Activated CD4-positive, alpha-beta T cell treated with anti-CD3 and anti-CD28 coated beads, Interleukin-2, Interleukin-6, amounts not matched to agents 100 ng/mL and 50 ng/mL, durations not matched to agents 16 hours and 8 hours (primary cell): Measurements from ENCODE around the gene SMARCAL1.
"Not testable (repeated sequence)": the region's sequence is repeated elsewhere in the genome, so short reads cannot be mapped to it uniquely, and the experiment has no call there.

Source experiments
- DNase-seq: peaks from one replicate; pipeline ENCODE4 v3.0.0-alpha.2; 2020

The SMARCAL1 gene

GRCh38 chr2:216503159-216503629, 90.9 kb downstream of the SMARCAL1 start:
- no peak for DNase-seq

GRCh38 chr2:216503697-216504375, 91.6 kb downstream of the SMARCAL1 start:
- no peak for DNase-seq

- no peak for DNase-seq
Measured at GRCh38 chr2:216504376-216504762, 92.1 kb downstream of the SMARCAL1 start.

GRCh38 chr2:216505133-216506106, 93.1 kb downstream of the SMARCAL1 start:
- no peak for DNase-seq

- no peak for DNase-seq
Measured at GRCh38 chr2:216507220-216508160, 95.2 kb downstream of the SMARCAL1 start.

- DNase-seq: no peak
Measured at GRCh38 chr2:216508229-216508628, 95.9 kb downstream of the SMARCAL1 start.

GRCh38 chr2:216516730-216517350, 104.6 kb downstream of the SMARCAL1 start:
- no peak for DNase-seq

- DNase-seq: no peak
Measured at GRCh38 chr2:216517447-216518225, 105.4 kb downstream of the SMARCAL1 start.

GRCh38 chr2:216518566-216519119, 106.4 kb downstream of the SMARCAL1 start:
- DNase-seq: not testable (repeated sequence)

GRCh38 chr2:216519154-216519762, 107.0 kb downstream of the SMARCAL1 start:
- DNase-seq: peak; percentile 71

GRCh38 chr2:216520112-216520511, 107.8 kb downstream of the SMARCAL1 start:
- no peak for DNase-seq

- DNase-seq: no peak
Measured at GRCh38 chr2:216522892-216523502, 110.7 kb downstream of the SMARCAL1 start.

- no peak for DNase-seq
Measured at GRCh38 chr2:216525972-216526371, 113.7 kb downstream of the SMARCAL1 start.

- no peak for DNase-seq
Measured at GRCh38 chr2:216526939-216527338, 114.7 kb downstream of the SMARCAL1 start.

GRCh38 chr2:216527600-216527999, 115.3 kb downstream of the SMARCAL1 start:
- DNase-seq: no peak

GRCh38 chr2:216532562-216532961, 120.3 kb downstream of the SMARCAL1 start:
- DNase-seq: no peak
